ENCODE results near the gene PSMD9. TPM values are rescaled to one million over a fixed set of nuclear protein-coding genes. Genes with fewer than 3 reads are reported as not detected.

PSMD9 gene
- total and polyA plus RNA-seq, 9 donors, result 24.4 to 58.7 (median 35.5) TPM

- no peak for TF ChIP-seq POLR2A (IDR thresholded peaks at IDR 0.05)
- no peak for TF ChIP-seq CTCF (IDR thresholded peaks at IDR 0.05)
- TF ChIP-seq EP300 (IDR thresholded peaks at IDR 0.05), result no peak
- no peaks in the 10 kb centered on the region for H3K27me3 ChIP-seq
- WGBS, 3 donors, result 93 to 97% (median 96%) methylated on average over 7 of the region's 7 CpGs
- intact Hi-C loops (cut with DNase I), result no loop called here
- H3K27ac ChIP-seq, result no peak overlapping the region
- H3K4me3 ChIP-seq, result no peak overlapping the region
- H3K36me3 ChIP-seq, result no peaks in the 10 kb centered on the region
- no peaks in the 10 kb centered on the region for H3K9me3 ChIP-seq
- DNase-seq, result no peak
- H3K4me1 ChIP-seq (ENCODE audit: insufficient read depth), result no peaks in the 10 kb centered on the region
These were observed 49.1 kb downstream of the PSMD9 start for GRCh38 chr12:121937654-121938053.

- Histone ChIP-seq H3K9me3 (no peaks in the 10 kb centered on the region), H3K27ac (no peak overlapping the region), H3K4me1 (ENCODE audit: insufficient read depth) (no peaks in the 10 kb centered on the region), H3K4me3 (no peak overlapping the region), H3K36me3 (no peaks in the 10 kb centered on the region), H3K27me3 (no peaks in the 10 kb centered on the region)
- TF ChIP-seq EP300 (IDR thresholded peaks at IDR 0.05) (no peak), POLR2A (IDR thresholded peaks at IDR 0.05) (no peak), CTCF (IDR thresholded peaks at IDR 0.05) (no peak)
- 45 to 61% (median 60%) methylated on average over 7 of the region's 7 CpGs for WGBS, 3 donors
- DNase-seq, result no peak
- intact Hi-C loops (cut with DNase I), result no loop called here
These were observed 50.6 kb downstream of the PSMD9 start for GRCh38 chr12:121939186-121939585.

GRCh38 chr12:121939992-121940766, 51.6 kb downstream of the PSMD9 start:
- H3K27ac ChIP-seq, result no peak overlapping the region
- H3K4me1 ChIP-seq (ENCODE audit: insufficient read depth), result no peaks in the 10 kb centered on the region
- TF ChIP-seq POLR2A (IDR thresholded peaks at IDR 0.05) (no peak), CTCF (IDR thresholded peaks at IDR 0.05) (no peak), EP300 (IDR thresholded peaks at IDR 0.05) (no peak)
- no peak for DNase-seq
- no peaks in the 10 kb centered on the region for H3K36me3 ChIP-seq
- no peaks in the 10 kb centered on the region for H3K27me3 ChIP-seq
- 76 to 80% (median 79%) methylated on average over 4 of the region's 4 CpGs for WGBS, 3 donors
- H3K4me3 ChIP-seq, result no peak overlapping the region
- H3K9me3 ChIP-seq, result no peaks in the 10 kb centered on the region
- intact Hi-C loops (cut with DNase I), result no loop called here

- 95% methylated on average over 15 of the region's 15 CpGs for WGBS, 3 donors
- Histone ChIP-seq H3K27me3 (no peaks in the 10 kb centered on the region), H3K27ac (no peak overlapping the region), H3K36me3 (no peaks in the 10 kb centered on the region), H3K4me3 (no peak overlapping the region), H3K9me3 (no peaks in the 10 kb centered on the region), H3K4me1 (ENCODE audit: insufficient read depth) (no peaks in the 10 kb centered on the region)
- DNase-seq, result no peak
- intact Hi-C loops (cut with DNase I), result no loop called here
- TF ChIP-seq EP300 (IDR thresholded peaks at IDR 0.05), result no peak
- no peak for TF ChIP-seq POLR2A (IDR thresholded peaks at IDR 0.05)
- TF ChIP-seq CTCF (IDR thresholded peaks at IDR 0.05), result no peak
These were observed 53.6 kb downstream of the PSMD9 start for GRCh38 chr12:121942145-121942718.

Measured in ovary (tissue), 9 donors.